HG03432 (cell line): ENCODE measurements around the gene POLR3C.
"Not testable (repeated sequence)": the region's sequence is repeated elsewhere in the genome, so short reads cannot be mapped to it uniquely, and the experiment has no call there.

Experiments
- ATAC-seq: cut with Tn5 transposase; IDR thresholded peaks from one replicate; pipeline ENCODE4 v1.9.1; 2021; ENCODE audit warnings: mild to moderate bottlenecking, moderate library complexity; ENCODE audit not compliant: unreplicated experiment

The POLR3C gene

GRCh38 chr1:145823565-145824498, at the start of gene POLR3C, which contains the start of gene RNF115:
Gene POLR3C (plus strand): TSS chr1:145824200. CDS start chr1:145825777, 1,577 bp downstream.
Gene RNF115 (minus strand): TSS chr1:145824095. CDS start chr1:145823873, 222 bp downstream.
- ATAC-seq, result peak; percentile 91

GRCh38 chr1:145777357-145778145, 46.4 kb upstream of the POLR3C start:
- no peak for ATAC-seq

- ATAC-seq, result no peak
These were observed 45.9 kb upstream of the POLR3C start for GRCh38 chr1:145778146-145778540.

GRCh38 chr1:145782272-145783099, 41.5 kb upstream of the POLR3C start:
- ATAC-seq, result no peak

GRCh38 chr1:145784409-145784808, 39.6 kb upstream of the POLR3C start:
- ATAC-seq, result no peak

- no peak for ATAC-seq
These were observed 38.5 kb upstream of the POLR3C start for GRCh38 chr1:145785547-145785946.

- ATAC-seq, result no peak
These were observed 37.7 kb upstream of the POLR3C start for GRCh38 chr1:145786271-145786670.

- ATAC-seq, result no peak
These were observed 35.4 kb upstream of the POLR3C start for GRCh38 chr1:145788580-145788979.

- ATAC-seq, result not testable (repeated sequence)
These were observed 32.1 kb upstream of the POLR3C start for GRCh38 chr1:145791860-145792259.

GRCh38 chr1:145792484-145792883, 31.5 kb upstream of the POLR3C start:
- no peak for ATAC-seq

GRCh38 chr1:145795257-145795881, 28.6 kb upstream of the POLR3C start:
- no peak for ATAC-seq

GRCh38 chr1:145796753-145797152, 27.2 kb upstream of the POLR3C start:
- no peak for ATAC-seq

- no peak for ATAC-seq
These were observed 24.2 kb upstream of the POLR3C start for GRCh38 chr1:145799806-145800205.

- ATAC-seq, result no peak
These were observed 19.6 kb upstream of the POLR3C start for GRCh38 chr1:145804235-145805045.

- no peak for ATAC-seq
These were observed 18.9 kb upstream of the POLR3C start for GRCh38 chr1:145805057-145805456.

- ATAC-seq, result no peak
These were observed 17.6 kb upstream of the POLR3C start for GRCh38 chr1:145806408-145806807.

- no peak for ATAC-seq
These were observed 17.2 kb upstream of the POLR3C start for GRCh38 chr1:145806844-145807243.

- ATAC-seq, result not testable (repeated sequence)
These were observed 10.8 kb upstream of the POLR3C start for GRCh38 chr1:145812977-145813810.

GRCh38 chr1:145818095-145818494, 5.9 kb upstream of the POLR3C start:
- ATAC-seq, result not testable (repeated sequence)
